ENCODE results near the gene ACOXL.

The ACOXL gene

GRCh38 chr2:110718990-110719389 lies 13.4 kb upstream of the ACOXL start:
- DNase-seq (ENCODE audit: low read depth in 3 of 3), result no peak

- no peak for DNase-seq (ENCODE audit: low read depth in 3 of 3)
Measured at GRCh38 chr2:110720547-110720946, 11.8 kb upstream of the ACOXL start.

- no peak for DNase-seq (ENCODE audit: low read depth in 3 of 3)
Measured at GRCh38 chr2:110724820-110725219, 7.6 kb upstream of the ACOXL start.

- DNase-seq (ENCODE audit: low read depth in 3 of 3), result no peak
Measured at GRCh38 chr2:110725370-110725769, 7.0 kb upstream of the ACOXL start.

GRCh38 chr2:110725859-110726258 lies 6.5 kb upstream of the ACOXL start:
- DNase-seq (ENCODE audit: low read depth in 3 of 3), result no peak

GRCh38 chr2:110726285-110726684 lies 6.1 kb upstream of the ACOXL start:
- no peak for DNase-seq (ENCODE audit: low read depth in 3 of 3)

- no peak for DNase-seq (ENCODE audit: low read depth in 3 of 3)
Measured at GRCh38 chr2:110727923-110728322, 4.5 kb upstream of the ACOXL start.

- DNase-seq (ENCODE audit: low read depth in 3 of 3), result no peak
Measured at GRCh38 chr2:110729106-110729505, 3.3 kb upstream of the ACOXL start.

GRCh38 chr2:110731064-110731463 lies 1.3 kb upstream of the ACOXL start:
- no peak for DNase-seq (ENCODE audit: low read depth in 3 of 3)

GRCh38 chr2:110735366-110735765 lies 3.0 kb downstream of the ACOXL start:
- DNase-seq (ENCODE audit: low read depth in 3 of 3), result no peak

- DNase-seq (ENCODE audit: low read depth in 3 of 3), result no peak
Measured at GRCh38 chr2:110737783-110738182, 5.4 kb downstream of the ACOXL start.

GRCh38 chr2:110740747-110741349 lies 8.5 kb downstream of the ACOXL start:
- DNase-seq (ENCODE audit: low read depth in 3 of 3), result no peak

GRCh38 chr2:110741491-110741980 lies 9.2 kb downstream of the ACOXL start:
- no peak for DNase-seq (ENCODE audit: low read depth in 3 of 3)

GRCh38 chr2:110742412-110742811 lies 10.0 kb downstream of the ACOXL start:
- DNase-seq (ENCODE audit: low read depth in 3 of 3), result no peak

GRCh38 chr2:110743600-110743999 lies 11.2 kb downstream of the ACOXL start:
- no peak for DNase-seq (ENCODE audit: low read depth in 3 of 3)

- DNase-seq (ENCODE audit: low read depth in 3 of 3), result no peak
Measured at GRCh38 chr2:110744429-110744828, 12.1 kb downstream of the ACOXL start.

- no peak for DNase-seq (ENCODE audit: low read depth in 3 of 3)
Measured at GRCh38 chr2:110745048-110745447, 12.7 kb downstream of the ACOXL start.

GRCh38 chr2:110746586-110747521 lies 14.5 kb downstream of the ACOXL start:
- DNase-seq (ENCODE audit: low read depth in 3 of 3), result no peak

- no peak for DNase-seq (ENCODE audit: low read depth in 3 of 3)
Measured at GRCh38 chr2:110747522-110748488, 15.4 kb downstream of the ACOXL start.

- DNase-seq (ENCODE audit: low read depth in 3 of 3), result peak; percentile 43 to 68 (median 51)
Measured at GRCh38 chr2:110748489-110748867, 16.1 kb downstream of the ACOXL start.

GRCh38 chr2:110751642-110752041 lies 19.3 kb downstream of the ACOXL start:
- DNase-seq (ENCODE audit: low read depth in 3 of 3), result no peak

GRCh38 chr2:110752871-110753270 lies 20.5 kb downstream of the ACOXL start:
- no peak for DNase-seq (ENCODE audit: low read depth in 3 of 3)
